ENCODE data around the gene FAM20B. TPM values are rescaled to one million over a fixed set of nuclear protein-coding genes. Genes with fewer than 3 reads are reported as not detected.

Gene FAM20B
- total and polyA plus RNA-seq, 2 of the 13 experiments (the other 11 are each of a cell fraction or from before 2014, with no cell fraction given), result 13.8 to 26.9 TPM

DNA sequence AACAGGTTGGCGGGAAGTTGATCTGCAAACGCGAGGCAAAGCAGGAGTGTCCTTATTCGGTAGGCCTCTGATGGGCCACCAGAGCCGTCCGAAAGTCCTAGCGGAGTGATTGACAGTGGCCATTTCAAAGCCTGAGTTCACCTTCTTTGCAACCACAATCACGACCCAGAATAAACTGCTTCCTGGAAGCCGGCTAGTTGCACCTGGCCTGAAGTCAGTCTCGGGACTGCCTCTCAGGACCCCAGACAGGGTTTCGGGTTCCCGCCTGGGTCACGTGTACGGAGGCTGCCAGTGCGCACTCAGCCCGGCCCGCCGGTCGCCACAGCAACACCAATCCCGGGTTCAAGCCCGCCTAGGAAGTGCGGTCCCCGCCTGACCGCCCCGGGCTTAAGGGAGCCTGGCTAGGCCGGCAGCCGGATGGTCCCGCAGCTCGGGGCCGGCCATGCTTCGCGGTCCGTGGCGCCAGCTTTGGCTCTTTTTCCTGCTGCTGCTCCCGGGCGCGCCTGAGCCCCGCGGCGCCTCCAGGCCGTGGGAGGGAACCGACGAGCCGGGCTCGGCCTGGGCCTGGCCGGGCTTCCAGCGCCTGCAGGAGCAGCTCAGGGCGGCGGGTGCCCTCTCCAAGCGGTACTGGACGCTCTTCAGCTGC is 56.1 kb downstream of the FAM20B start, which contains the start of gene TOR3A:
TOR3A (plus strand) TSS at position 384 of the 646 bp plus-strand sequence; CDS start at position 443, 59 bp downstream.
- peak within 1 kb of the TSS; percentile 79 for H3K9ac ChIP-seq (ENCODE audit: insufficient read depth, low read depth, low read length)
- intact Hi-C loops (cut with micrococcal nuclease; ENCODE audit: unreplicated experiment), result loop anchor here (1.0 to 2.0 kb wide), 2 partner anchors 23 to 113 kb away; no protein-coding TSS in a partner anchor
- 0% methylated on average over 4 of the region's 51 CpGs for whole genome bisulfite sequencing (ENCODE audit: low lambda C conversion rate)
- TF ChIP-seq RBM22 (optimal IDR thresholded peaks at IDR 0.05; ENCODE audit: low read length) (peak; percentile 30), MLLT10 (CRISPR knock-in tag; IDR thresholded peaks at IDR 0.05) (0 out of 2 replicates have a peak, but pooled peaks have one; percentile 34), KMT2A (CRISPR knock-in tag; IDR thresholded peaks at IDR 0.05) (peak; percentile 71; the same call in 1 of the 2 replicates), IRF2 (CRISPR knock-in tag; IDR thresholded peaks at IDR 0.05) (peak; percentile 65; the same call in 1 of the 2 replicates), FOXO4 (CRISPR knock-in tag; conservative IDR thresholded peaks at IDR 0.05) (no peak; the same call in 1 of the 2 replicates), SOX13 (IDR thresholded peaks at IDR 0.05) (no peak), SOX13 (CRISPR knock-in tag; conservative IDR thresholded peaks at IDR 0.05 in 1 of 2, IDR thresholded peaks at IDR 0.05 in 1 of 2) (peak in 1 of 2 experiments; percentile 5; a peak in 1 of 4 replicates), ZNF776 (CRISPR knock-in tag; IDR thresholded peaks at IDR 0.05) (peak; percentile 80), HDAC1 (CRISPR knock-in tag; IDR thresholded peaks at IDR 0.05) (peak; percentile 90), ELF3 (CRISPR knock-in tag; IDR thresholded peaks at IDR 0.05) (peak; percentile 40; the same call in 1 of the 2 replicates), ZSCAN31 (CRISPR knock-in tag; IDR thresholded peaks at IDR 0.05; ENCODE audit: low read depth) (peak; percentile 82), SIN3A (IDR thresholded peaks at IDR 0.05; ENCODE audit: borderline replicate concordance, low read depth, low read length) (peak; percentile 70; the same call in 1 of the 2 replicates), NR2F1 (CRISPR knock-in tag; IDR thresholded peaks at IDR 0.05) (no peak), ZNF12 (CRISPR knock-in tag; IDR thresholded peaks at IDR 0.05) (no peak)
- TF ChIP-seq, protein P1, sequence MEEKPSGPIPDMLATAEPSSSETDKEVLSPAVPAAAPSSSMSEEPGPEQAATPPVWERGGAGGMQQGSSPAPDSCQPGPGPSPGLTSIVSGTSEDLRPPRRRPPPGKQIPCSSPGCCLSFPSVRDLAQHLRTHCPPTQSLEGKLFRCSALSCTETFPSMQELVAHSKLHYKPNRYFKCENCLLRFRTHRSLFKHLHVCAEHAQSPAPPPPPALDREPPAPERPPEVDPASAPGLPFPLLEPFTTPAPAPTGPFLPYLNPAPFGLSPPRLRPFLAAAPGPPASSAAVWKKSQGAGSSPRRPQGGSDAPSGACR (CRISPR knock-in tag; IDR thresholded peaks at IDR 0.05), result peak; percentile 24; the same call in 1 of the 2 replicates

More for the DNA sequence above, 56.1 kb downstream of the FAM20B start, which contains the start of gene TOR3A:
- H3K27ac ChIP-seq (ENCODE audit: extremely low read length, insufficient read depth, low read length), result peak within 1 kb of the TSS; percentile 77
- ChIA-PET POLR2A (interaction anchor here (0.8 to 3.2 kb wide), 5 partner anchors 10 to 212 kb away, joined by 3 to 20 read pairs (median 6); partner anchors contain the start of gene SOAT1), CTCF (ENCODE audit: low intra/inter-chr PET ratio, low total read pairs) (no interaction called here)
- H4K20me1 ChIP-seq (ENCODE audit: insufficient read depth, low read length), result no peaks in the 10 kb centered on the region
- H3K4me2 ChIP-seq (ENCODE audit: low read depth, low read length), result peak within 1 kb of the TSS; percentile 96
- peaks cover 16% of the 10 kb centered on the region for H3K79me2 ChIP-seq (ENCODE audit: insufficient read depth, low read length)
- H2AFZ ChIP-seq (ENCODE audit: low read length), result peak within 1 kb of the TSS; percentile 42
- peak within 1 kb of the TSS; percentile 58 to 86 (median 85) for H3K4me3 ChIP-seq (replicated peaks in 1 of 3; ENCODE audit: insufficient read depth in 1 of 3, low read depth in 2 of 3, low read length in 3 of 3)
- no TSS peak for BruUV-seq (replicated peaks)
- in situ Hi-C loops (cut with HindIII; ENCODE audit: extremely low pct_ligation_motif_present, low pct_unique_long_range_greater_than_20kb), result loop anchor here (10.0 kb wide), 1 partner anchor 283 kb away; the partner anchor contains the start of gene AXDND1
- FAIRE-seq (peak; percentile 52), DNase-seq (ENCODE audit: low spot score) (peak; percentile 81), ATAC-seq (peak; percentile 91)
- peaks cover 1 to 8% of the 10 kb centered on the region in 2 experiments; a peak in 2 of 5 replicates for H3K36me3 ChIP-seq (replicated peaks in 1 of 2; ENCODE audit: control insufficient read depth in 1 of 2, insufficient read depth in 2 of 2, low read length in 2 of 2)
- H3K9me3 ChIP-seq (ENCODE audit: low read length), result no peaks in the 10 kb centered on the region
- H3K4me1 ChIP-seq (ENCODE audit: insufficient read depth, low read length), result peaks cover 39% of the 10 kb centered on the region
- H3K27me3 ChIP-seq (ENCODE audit: control insufficient read depth in 1 of 2, insufficient read depth in 2 of 2, low read length in 2 of 2), result no peaks in the 10 kb centered on the region
